ENCODE measurements around the gene CABYR. TPM values are rescaled to one million over a fixed set of nuclear protein-coding genes. Genes with fewer than 3 reads are reported as not detected.

CABYR gene
- total and polyA plus RNA-seq, 2 of the 8 experiments (the other 6 are each of a cell fraction or from before 2014, with no cell fraction given), result 14.5 to 18.8 TPM

DNA sequence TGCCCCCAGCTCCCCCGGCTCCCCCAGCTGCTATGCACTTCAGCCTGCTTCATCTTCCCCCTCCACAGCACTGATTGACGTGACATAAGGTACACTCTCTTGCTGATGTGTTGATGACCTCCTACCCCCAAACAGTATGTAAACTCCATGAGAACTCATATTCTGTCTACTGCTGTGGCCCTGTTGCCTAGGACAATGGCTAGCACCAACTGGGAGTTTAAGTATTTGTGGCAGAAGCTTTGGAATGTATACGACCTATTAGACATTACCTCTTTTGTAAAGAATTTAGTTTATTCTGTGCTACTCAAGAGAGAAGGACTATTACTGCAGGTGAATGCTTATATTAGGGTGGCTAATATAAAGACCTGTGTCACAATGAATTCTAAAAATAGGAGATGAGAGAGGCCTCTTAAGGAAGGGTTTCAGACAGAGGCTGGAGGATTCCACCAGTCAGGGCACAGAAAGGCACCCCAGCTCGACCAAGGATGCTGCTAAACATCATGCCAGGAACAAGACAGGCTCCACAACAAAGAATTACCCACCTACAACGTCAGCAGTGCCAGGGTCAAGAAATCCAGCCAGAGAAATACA lies 60.6 kb downstream of the CABYR start:
- Histone ChIP-seq H3K9me3 (ENCODE audit: insufficient read depth in 2 of 2, low read depth in 1 of 2, low read length in 1 of 2) (no peaks in the 10 kb centered on the region), H3K79me1 (ENCODE audit: low read depth, low read length) (no peaks in the 10 kb centered on the region), H3K23me2 (ENCODE audit: low read depth, low read length) (no peaks in the 10 kb centered on the region), H4K20me1 (replicated peaks in 1 of 2; ENCODE audit: control insufficient read depth in 1 of 2, insufficient read depth in 2 of 2, low read length in 2 of 2) (peaks cover 0 to 5% of the 10 kb centered on the region in 2 experiments), H2BK15ac (ENCODE audit: low read length) (no peak overlapping the region), H3K18ac (ENCODE audit: extremely low read depth, low read length) (no peak overlapping the region), H3K79me2 (ENCODE audit: control insufficient read depth in 1 of 2, insufficient read depth in 2 of 2, low read length in 2 of 2) (no peaks in the 10 kb centered on the region; a peak in 2 of 4 replicates), H3K56ac (replicated peaks; ENCODE audit: insufficient read length, low read depth, low read length) (no peak overlapping the region), H3K14ac (ENCODE audit: insufficient read length) (no peak overlapping the region), H3K36me3 (ENCODE audit: control insufficient read depth in 2 of 4, insufficient read depth in 4 of 4, low read length in 3 of 4) (peaks cover 0 to 2% (median 0%) of the 10 kb centered on the region in 4 experiments; a peak in 1 of 8 replicates), H2BK20ac (ENCODE audit: low read length) (no peak overlapping the region), H4K5ac (ENCODE audit: insufficient read length, low read depth, low read length) (no peak overlapping the region), H3K4me1 (replicated peaks in 1 of 4; ENCODE audit: control insufficient read depth in 3 of 4, insufficient read depth in 4 of 4, low read length in 3 of 4) (no peaks in the 10 kb centered on the region; a peak in 1 of 7 replicates), H3K9ac (replicated peaks in 1 of 4; ENCODE audit: extremely low read depth in 1 of 4, low read depth in 3 of 4, low read length in 3 of 4) (no peak overlapping the region), H4K91ac (replicated peaks; ENCODE audit: insufficient read length, low read length) (no peak overlapping the region), H2BK120ac (replicated peaks; ENCODE audit: low read depth, low read length) (no peak overlapping the region), H3K27ac (ENCODE audit: low read depth, low read length) (no peak overlapping the region), H3K4me2 (ENCODE audit: insufficient read depth in 1 of 2, low read depth in 2 of 2, low read length in 2 of 2) (no peak overlapping the region), H2AK5ac (ENCODE audit: low read depth, low read length) (no peak overlapping the region), H3K4me3 (ENCODE audit: extremely low read depth in 1 of 4, insufficient read depth in 2 of 4, low read depth in 3 of 4, low read length in 4 of 4) (no peak overlapping the region), H3K4ac (replicated peaks; ENCODE audit: insufficient read length, low read depth, low read length) (no peak overlapping the region), H2BK12ac (ENCODE audit: low read depth, low read length) (no peak overlapping the region), H4K8ac (ENCODE audit: extremely low read depth, insufficient read depth, low read length) (no peak overlapping the region), H3K27me3 (replicated peaks in 1 of 4; ENCODE audit: control insufficient read depth in 3 of 4, extremely low read depth in 1 of 4, insufficient read depth in 3 of 4, low read length in 3 of 4) (no peaks in the 10 kb centered on the region), H2AFZ (ENCODE audit: low read length) (no peak overlapping the region), H3K23ac (ENCODE audit: insufficient read length) (no peak overlapping the region), H2BK5ac (ENCODE audit: low read depth, low read length) (no peak overlapping the region)
- ChIA-PET POLR2A (ENCODE audit: partially characterized antibody) (no interaction called here), CTCF (ENCODE audit: partially characterized antibody) (interaction anchor here (2.3 kb wide), 1 partner anchor 23 kb away, joined by 7 read pairs; no protein-coding TSS in a partner anchor)
- WGBS, 2 experiments (ENCODE audit: extremely low coverage in 1 of 2, insufficient coverage in 1 of 2, insufficient read length in 1 of 2, insufficient replicate concordance in 2 of 2, low coverage in 1 of 2, low lambda C conversion rate in 2 of 2, missing lambda C conversion rate in 1 of 2), result 80% methylated on average over 5 of the region's 5 CpGs; no CpG with 5 or more reads in 1 of the 2 experiments
- FAIRE-seq, result no peak
- DNase-seq (ENCODE audit: low read depth in 1 of 2, low spot score in 2 of 2), result no peak
- TF ChIP-seq KDM5A (IDR thresholded peaks at IDR 0.05; ENCODE audit: low read length) (no peak), KDM4A (IDR thresholded peaks at IDR 0.05; ENCODE audit: low read depth, low read length, severe bottlenecking) (no peak), ZNF274 (IDR thresholded peaks at IDR 0.05; ENCODE audit: borderline replicate concordance, extremely low read depth, low read length) (no peak)
- TF ChIP-seq, protein P1, sequence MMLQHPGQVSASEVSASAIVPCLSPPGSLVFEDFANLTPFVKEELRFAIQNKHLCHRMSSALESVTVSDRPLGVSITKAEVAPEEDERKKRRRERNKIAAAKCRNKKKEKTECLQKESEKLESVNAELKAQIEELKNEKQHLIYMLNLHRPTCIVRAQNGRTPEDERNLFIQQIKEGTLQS (IDR thresholded peaks at IDR 0.05; ENCODE audit: insufficient read depth, low read depth, low read length), result no peak

All from H1 (cell line).